ENCODE measurements around the gene EGR4.

DNA sequence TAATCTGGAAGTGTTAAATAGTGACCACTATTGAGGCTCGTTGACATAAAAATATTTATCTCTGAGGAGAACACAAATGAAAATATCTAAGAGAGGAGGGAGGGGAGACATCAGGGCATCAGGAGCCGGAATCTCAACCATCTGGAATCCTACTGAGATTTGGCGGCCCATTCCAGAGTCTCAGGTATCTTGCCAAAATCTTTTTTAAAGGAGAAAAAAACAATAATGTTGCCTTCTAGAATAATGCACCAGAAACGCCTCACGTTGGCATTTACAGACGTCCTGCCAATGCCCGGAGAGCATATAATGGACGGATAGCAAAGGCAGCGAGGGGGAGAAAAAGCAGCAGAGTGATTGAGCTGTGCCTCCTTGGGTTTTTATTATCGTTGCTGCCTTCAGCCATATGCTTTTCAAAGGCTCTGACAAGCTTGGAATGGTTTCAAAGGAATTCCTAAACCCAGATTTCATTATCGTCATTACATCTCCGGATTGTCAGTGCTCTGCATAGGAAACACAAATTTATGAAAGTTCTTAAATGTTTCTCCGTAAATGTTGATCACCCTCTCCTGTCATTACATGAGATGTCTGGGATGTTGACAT lies 30.9 kb upstream of the EGR4 start:
- TF ChIP-seq, protein P1, sequence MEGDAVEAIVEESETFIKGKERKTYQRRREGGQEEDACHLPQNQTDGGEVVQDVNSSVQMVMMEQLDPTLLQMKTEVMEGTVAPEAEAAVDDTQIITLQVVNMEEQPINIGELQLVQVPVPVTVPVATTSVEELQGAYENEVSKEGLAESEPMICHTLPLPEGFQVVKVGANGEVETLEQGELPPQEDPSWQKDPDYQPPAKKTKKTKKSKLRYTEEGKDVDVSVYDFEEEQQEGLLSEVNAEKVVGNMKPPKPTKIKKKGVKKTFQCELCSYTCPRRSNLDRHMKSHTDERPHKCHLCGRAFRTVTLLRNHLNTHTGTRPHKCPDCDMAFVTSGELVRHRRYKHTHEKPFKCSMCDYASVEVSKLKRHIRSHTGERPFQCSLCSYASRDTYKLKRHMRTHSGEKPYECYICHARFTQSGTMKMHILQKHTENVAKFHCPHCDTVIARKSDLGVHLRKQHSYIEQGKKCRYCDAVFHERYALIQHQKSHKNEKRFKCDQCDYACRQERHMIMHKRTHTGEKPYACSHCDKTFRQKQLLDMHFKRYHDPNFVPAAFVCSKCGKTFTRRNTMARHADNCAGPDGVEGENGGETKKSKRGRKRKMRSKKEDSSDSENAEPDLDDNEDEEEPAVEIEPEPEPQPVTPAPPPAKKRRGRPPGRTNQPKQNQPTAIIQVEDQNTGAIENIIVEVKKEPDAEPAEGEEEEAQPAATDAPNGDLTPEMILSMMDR (IDR thresholded peaks at IDR 0.05) = no peak
- TF ChIP-seq, protein P2, sequence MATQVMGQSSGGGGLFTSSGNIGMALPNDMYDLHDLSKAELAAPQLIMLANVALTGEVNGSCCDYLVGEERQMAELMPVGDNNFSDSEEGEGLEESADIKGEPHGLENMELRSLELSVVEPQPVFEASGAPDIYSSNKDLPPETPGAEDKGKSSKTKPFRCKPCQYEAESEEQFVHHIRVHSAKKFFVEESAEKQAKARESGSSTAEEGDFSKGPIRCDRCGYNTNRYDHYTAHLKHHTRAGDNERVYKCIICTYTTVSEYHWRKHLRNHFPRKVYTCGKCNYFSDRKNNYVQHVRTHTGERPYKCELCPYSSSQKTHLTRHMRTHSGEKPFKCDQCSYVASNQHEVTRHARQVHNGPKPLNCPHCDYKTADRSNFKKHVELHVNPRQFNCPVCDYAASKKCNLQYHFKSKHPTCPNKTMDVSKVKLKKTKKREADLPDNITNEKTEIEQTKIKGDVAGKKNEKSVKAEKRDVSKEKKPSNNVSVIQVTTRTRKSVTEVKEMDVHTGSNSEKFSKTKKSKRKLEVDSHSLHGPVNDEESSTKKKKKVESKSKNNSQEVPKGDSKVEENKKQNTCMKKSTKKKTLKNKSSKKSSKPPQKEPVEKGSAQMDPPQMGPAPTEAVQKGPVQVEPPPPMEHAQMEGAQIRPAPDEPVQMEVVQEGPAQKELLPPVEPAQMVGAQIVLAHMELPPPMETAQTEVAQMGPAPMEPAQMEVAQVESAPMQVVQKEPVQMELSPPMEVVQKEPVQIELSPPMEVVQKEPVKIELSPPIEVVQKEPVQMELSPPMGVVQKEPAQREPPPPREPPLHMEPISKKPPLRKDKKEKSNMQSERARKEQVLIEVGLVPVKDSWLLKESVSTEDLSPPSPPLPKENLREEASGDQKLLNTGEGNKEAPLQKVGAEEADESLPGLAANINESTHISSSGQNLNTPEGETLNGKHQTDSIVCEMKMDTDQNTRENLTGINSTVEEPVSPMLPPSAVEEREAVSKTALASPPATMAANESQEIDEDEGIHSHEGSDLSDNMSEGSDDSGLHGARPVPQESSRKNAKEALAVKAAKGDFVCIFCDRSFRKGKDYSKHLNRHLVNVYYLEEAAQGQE (IDR thresholded peaks at IDR 0.05; ENCODE audit: low read depth, low read length) = no peak
- no peak for TF ChIP-seq GABPA (IDR thresholded peaks at IDR 0.05; ENCODE audit: low read depth)
- TF ChIP-seq NFIC (IDR thresholded peaks at IDR 0.05; ENCODE audit: borderline replicate concordance) = no peak
- TF ChIP-seq, protein P3, sequence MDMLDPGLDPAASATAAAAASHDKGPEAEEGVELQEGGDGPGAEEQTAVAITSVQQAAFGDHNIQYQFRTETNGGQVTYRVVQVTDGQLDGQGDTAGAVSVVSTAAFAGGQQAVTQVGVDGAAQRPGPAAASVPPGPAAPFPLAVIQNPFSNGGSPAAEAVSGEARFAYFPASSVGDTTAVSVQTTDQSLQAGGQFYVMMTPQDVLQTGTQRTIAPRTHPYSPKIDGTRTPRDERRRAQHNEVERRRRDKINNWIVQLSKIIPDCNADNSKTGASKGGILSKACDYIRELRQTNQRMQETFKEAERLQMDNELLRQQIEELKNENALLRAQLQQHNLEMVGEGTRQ (IDR thresholded peaks at IDR 0.05; ENCODE audit: borderline replicate concordance, low read depth, low read length) = no peak
- no peak for TF ChIP-seq EZH2phosphoT487 (IDR thresholded peaks at IDR 0.05; ENCODE audit: borderline replicate concordance, low read depth)
- TF ChIP-seq, protein P4, sequence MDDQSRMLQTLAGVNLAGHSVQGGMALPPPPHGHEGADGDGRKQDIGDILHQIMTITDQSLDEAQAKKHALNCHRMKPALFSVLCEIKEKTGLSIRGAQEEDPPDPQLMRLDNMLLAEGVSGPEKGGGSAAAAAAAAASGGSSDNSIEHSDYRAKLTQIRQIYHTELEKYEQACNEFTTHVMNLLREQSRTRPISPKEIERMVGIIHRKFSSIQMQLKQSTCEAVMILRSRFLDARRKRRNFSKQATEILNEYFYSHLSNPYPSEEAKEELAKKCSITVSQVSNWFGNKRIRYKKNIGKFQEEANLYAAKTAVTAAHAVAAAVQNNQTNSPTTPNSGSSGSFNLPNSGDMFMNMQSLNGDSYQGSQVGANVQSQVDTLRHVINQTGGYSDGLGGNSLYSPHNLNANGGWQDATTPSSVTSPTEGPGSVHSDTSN (IDR thresholded peaks at IDR 0.05) = no peak
- no peak for TF ChIP-seq CHD2 (IDR thresholded peaks at IDR 0.05; ENCODE audit: low read length, partially characterized antibody)
- TF ChIP-seq MXI1 (IDR thresholded peaks at IDR 0.05; ENCODE audit: low read depth, low read length) = no peak
- TF ChIP-seq FOXJ3 (CRISPR knock-in tag; IDR thresholded peaks at IDR 0.05) = no peak
- TF ChIP-seq POLR2AphosphoS5 (IDR thresholded peaks at IDR 0.05; ENCODE audit: low read depth, low read length) = no peak
- no peak for TF ChIP-seq SMC3 (IDR thresholded peaks at IDR 0.05; ENCODE audit: low read depth, low read length)
- no peak for TF ChIP-seq NRF1 (IDR thresholded peaks at IDR 0.05; ENCODE audit: low read depth, low read length)
- TF ChIP-seq, protein P5, sequence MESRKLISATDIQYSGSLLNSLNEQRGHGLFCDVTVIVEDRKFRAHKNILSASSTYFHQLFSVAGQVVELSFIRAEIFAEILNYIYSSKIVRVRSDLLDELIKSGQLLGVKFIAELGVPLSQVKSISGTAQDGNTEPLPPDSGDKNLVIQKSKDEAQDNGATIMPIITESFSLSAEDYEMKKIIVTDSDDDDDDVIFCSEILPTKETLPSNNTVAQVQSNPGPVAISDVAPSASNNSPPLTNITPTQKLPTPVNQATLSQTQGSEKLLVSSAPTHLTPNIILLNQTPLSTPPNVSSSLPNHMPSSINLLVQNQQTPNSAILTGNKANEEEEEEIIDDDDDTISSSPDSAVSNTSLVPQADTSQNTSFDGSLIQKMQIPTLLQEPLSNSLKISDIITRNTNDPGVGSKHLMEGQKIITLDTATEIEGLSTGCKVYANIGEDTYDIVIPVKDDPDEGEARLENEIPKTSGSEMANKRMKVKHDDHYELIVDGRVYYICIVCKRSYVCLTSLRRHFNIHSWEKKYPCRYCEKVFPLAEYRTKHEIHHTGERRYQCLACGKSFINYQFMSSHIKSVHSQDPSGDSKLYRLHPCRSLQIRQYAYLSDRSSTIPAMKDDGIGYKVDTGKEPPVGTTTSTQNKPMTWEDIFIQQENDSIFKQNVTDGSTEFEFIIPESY (IDR thresholded peaks at IDR 0.05; ENCODE audit: borderline replicate concordance, low read depth) = no peak
